Measurements from ENCODE around the gene NFIB.

The NFIB gene

GRCh38 chr9:14097215-14097614, 216.7 kb downstream of the NFIB start:
- H3K4me3 ChIP-seq (ENCODE audit: low read depth, low read length): no peak overlapping the region
- TF ChIP-seq, protein P1, sequence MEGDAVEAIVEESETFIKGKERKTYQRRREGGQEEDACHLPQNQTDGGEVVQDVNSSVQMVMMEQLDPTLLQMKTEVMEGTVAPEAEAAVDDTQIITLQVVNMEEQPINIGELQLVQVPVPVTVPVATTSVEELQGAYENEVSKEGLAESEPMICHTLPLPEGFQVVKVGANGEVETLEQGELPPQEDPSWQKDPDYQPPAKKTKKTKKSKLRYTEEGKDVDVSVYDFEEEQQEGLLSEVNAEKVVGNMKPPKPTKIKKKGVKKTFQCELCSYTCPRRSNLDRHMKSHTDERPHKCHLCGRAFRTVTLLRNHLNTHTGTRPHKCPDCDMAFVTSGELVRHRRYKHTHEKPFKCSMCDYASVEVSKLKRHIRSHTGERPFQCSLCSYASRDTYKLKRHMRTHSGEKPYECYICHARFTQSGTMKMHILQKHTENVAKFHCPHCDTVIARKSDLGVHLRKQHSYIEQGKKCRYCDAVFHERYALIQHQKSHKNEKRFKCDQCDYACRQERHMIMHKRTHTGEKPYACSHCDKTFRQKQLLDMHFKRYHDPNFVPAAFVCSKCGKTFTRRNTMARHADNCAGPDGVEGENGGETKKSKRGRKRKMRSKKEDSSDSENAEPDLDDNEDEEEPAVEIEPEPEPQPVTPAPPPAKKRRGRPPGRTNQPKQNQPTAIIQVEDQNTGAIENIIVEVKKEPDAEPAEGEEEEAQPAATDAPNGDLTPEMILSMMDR (IDR thresholded peaks at IDR 0.05; ENCODE audit: low read depth, low read length): no peak

- no peak overlapping the region for H3K4me3 ChIP-seq (ENCODE audit: low read depth, low read length)
- TF ChIP-seq, protein P1 (IDR thresholded peaks at IDR 0.05; ENCODE audit: low read depth, low read length): no peak
Observed at GRCh38 chr9:14096258-14096922, 217.6 kb downstream of the NFIB start.

DNA sequence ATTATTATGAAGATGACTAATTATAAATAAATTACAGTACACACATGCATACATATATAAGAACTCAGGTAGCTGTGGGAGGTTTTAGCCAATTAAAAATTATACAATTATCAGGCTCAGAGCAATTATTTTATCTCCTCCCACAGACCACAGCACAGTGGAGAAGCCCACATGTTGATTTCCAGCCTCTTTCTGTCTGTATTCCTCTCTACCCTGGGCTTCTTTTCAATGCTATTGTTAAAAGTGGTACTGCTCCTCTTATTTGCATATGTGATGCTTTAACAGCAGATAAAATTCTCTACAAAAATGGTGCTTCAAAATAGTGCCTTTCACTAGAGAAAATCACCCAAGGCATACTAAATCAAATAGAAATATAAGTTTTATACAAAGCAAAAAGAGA, 218.7 kb downstream of the NFIB start:
- TF ChIP-seq, protein P1 (IDR thresholded peaks at IDR 0.05; ENCODE audit: low read depth, low read length): no peak
- H3K4me3 ChIP-seq (ENCODE audit: low read depth, low read length): no peak overlapping the region

DNA sequence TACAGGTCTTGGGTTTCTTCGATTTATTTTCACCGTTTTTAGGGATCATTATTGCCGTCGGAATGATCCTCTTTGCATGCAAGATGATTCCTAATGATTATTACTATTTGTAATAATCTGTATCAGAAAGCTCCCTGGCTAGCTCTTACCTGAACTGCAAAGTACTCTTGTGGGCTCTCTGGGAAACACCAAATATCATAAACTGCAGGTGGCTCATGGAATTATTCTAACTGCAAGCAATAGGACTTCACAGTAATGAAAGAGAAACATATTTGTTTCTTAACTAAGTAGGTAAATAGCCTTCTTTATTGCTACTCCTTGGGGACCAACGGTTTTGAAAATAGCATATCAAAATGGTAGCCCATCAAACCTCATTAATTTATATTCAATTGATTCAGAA, 219.4 kb downstream of the NFIB start:
- TF ChIP-seq, protein P1 (IDR thresholded peaks at IDR 0.05; ENCODE audit: low read depth, low read length): no peak
- H3K4me3 ChIP-seq (ENCODE audit: low read depth, low read length): no peak overlapping the region

GRCh38 chr9:14092344-14092743, 221.6 kb downstream of the NFIB start:
- TF ChIP-seq, protein P1 (IDR thresholded peaks at IDR 0.05; ENCODE audit: low read depth, low read length): no peak
- no peak overlapping the region for H3K4me3 ChIP-seq (ENCODE audit: low read depth, low read length)

DNA sequence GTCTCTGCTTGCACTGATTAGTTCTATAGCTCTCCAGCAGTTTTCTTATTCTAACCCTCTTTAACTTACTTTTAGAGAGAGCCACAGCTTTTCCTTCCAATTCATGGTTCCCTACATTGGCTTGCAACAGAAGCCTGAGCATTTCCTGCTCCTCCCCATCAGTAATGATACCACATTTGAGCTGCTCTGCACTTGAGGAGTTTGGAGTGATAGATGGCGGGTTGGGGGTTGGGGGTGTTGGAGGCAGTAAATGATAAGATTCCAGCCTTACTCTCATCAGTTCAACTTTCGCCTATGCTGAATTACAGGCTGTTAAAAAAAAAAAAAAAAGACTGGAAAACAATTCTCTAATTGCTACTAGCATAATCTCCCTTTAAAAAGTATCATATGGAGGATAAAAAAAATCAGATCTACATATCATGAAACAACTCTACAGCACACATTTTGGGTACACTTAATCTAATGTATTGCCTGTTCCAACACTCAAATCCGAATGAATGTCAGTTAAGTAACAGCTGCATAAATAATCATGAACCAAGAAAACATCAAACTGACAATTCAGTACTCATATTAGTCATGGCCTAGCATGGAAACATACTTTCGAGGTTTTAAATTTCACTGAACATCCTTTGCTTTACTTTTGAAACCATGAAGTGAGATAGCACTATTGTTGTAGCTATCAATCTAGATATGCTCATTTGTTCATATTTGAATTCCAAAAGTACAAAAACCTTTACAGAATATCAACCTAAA, 224.7 kb downstream of the NFIB start:
- TF ChIP-seq, protein P1 (IDR thresholded peaks at IDR 0.05; ENCODE audit: low read depth, low read length): no peak
- H3K4me3 ChIP-seq (ENCODE audit: low read depth, low read length): no peak overlapping the region

GRCh38 chr9:14087576-14087975, 226.4 kb downstream of the NFIB start:
- no peak overlapping the region for H3K4me3 ChIP-seq (ENCODE audit: low read depth, low read length)
- TF ChIP-seq, protein P1 (IDR thresholded peaks at IDR 0.05; ENCODE audit: low read depth, low read length): no peak

Data from WI38 (cell line).